ENCODE measurements around the gene SRSF2. TPM values are rescaled to one million over a fixed set of nuclear protein-coding genes. Genes with fewer than 3 reads are reported as not detected.

SRSF2 gene
- total and polyA plus RNA-seq, 9 of the 15 experiments (the other 6 are each of a cell fraction or from before 2014, with no cell fraction given), result 161 to 583 (median 393) TPM

GRCh38 chr17:76737082-76737675 lies at the start of gene SRSF2 (continued):
- TF ChIP-seq HOMEZ (CRISPR knock-in tag; IDR thresholded peaks at IDR 0.05), result no peak
- no peak for TF ChIP-seq ZNF436 (CRISPR knock-in tag; IDR thresholded peaks at IDR 0.05)
- no peak for TF ChIP-seq MECOM (CRISPR knock-in tag; IDR thresholded peaks at IDR 0.05)
- TF ChIP-seq ZNF668 (CRISPR knock-in tag; IDR thresholded peaks at IDR 0.05), result no peak
- peak; percentile 64; the same call in 1 of the 2 replicates for TF ChIP-seq MAFF (IDR thresholded peaks at IDR 0.05; ENCODE audit: low read length)
- TF ChIP-seq ZNF589 (CRISPR knock-in tag; IDR thresholded peaks at IDR 0.05; ENCODE audit: low read depth), result no peak
- no peak for TF ChIP-seq PURB (CRISPR knock-in tag; IDR thresholded peaks at IDR 0.05; ENCODE audit: low read depth)
- TF ChIP-seq ZNF121 (CRISPR knock-in tag; conservative IDR thresholded peaks at IDR 0.05), result no peak
- TF ChIP-seq E4F1 (CRISPR knock-in tag; IDR thresholded peaks at IDR 0.05; ENCODE audit: borderline replicate concordance), result no peak
- TF ChIP-seq DMBX1 (CRISPR knock-in tag; IDR thresholded peaks at IDR 0.05; ENCODE audit: borderline replicate concordance), result no peak
- no peak for TF ChIP-seq ARID3A (IDR thresholded peaks at IDR 0.05; ENCODE audit: borderline replicate concordance, low read depth, low read length)
- no peak for TF ChIP-seq NCOA6 (IDR thresholded peaks at IDR 0.05)
- TF ChIP-seq ZHX1 (conservative IDR thresholded peaks at IDR 0.05; ENCODE audit: low read length), result 0 out of 2 replicates have a peak, but pooled peaks have one; percentile 37
- peak; percentile 48 for TF ChIP-seq ARID4B (CRISPR knock-in tag; IDR thresholded peaks at IDR 0.05)
- no peak for TF ChIP-seq GATAD2A (IDR thresholded peaks at IDR 0.05)

Measured in K562 (cell line).